ENCODE data around the gene POC1A.

POC1A gene

GRCh38 chr3:52195291-52195597 is 41.0 kb upstream of the POC1A start:
- no peaks in the 10 kb centered on the region for H3K27me3 ChIP-seq (replicated peaks; ENCODE audit: control insufficient read depth, insufficient read depth, low read length)

GRCh38 chr3:52194485-52195290 is 40.5 kb upstream of the POC1A start:
- no peak for DNase-seq (ENCODE audit: low read depth)
- Histone ChIP-seq H3K4me1 (ENCODE audit: control insufficient read depth, insufficient read depth, low read length) (peaks cover 62% of the 10 kb centered on the region), H3K9ac (ENCODE audit: low read length) (no peak overlapping the region)

More at GRCh38 chr3:52195291-52195597, 41.0 kb upstream of the POC1A start:
- Histone ChIP-seq H3K4me1 (ENCODE audit: control insufficient read depth, insufficient read depth, low read length) (peaks cover 62% of the 10 kb centered on the region), H3K4me3 (ENCODE audit: low read length) (peak overlapping the region; percentile 13), H3K9ac (ENCODE audit: low read length) (no peak overlapping the region), H3K36me3 (ENCODE audit: control insufficient read depth, insufficient read depth, low read length, severe bottlenecking) (peaks cover 5% of the 10 kb centered on the region), H3K9me3 (ENCODE audit: control insufficient read depth, low read length) (no peaks in the 10 kb centered on the region)
- DNase-seq (ENCODE audit: low read depth): no peak

GRCh38 chr3:52193065-52193464 is 38.8 kb upstream of the POC1A start:
- Histone ChIP-seq H3K9ac (ENCODE audit: low read length) (no peak overlapping the region), H3K4me3 (ENCODE audit: low read length) (no peak overlapping the region), H3K9me3 (ENCODE audit: control insufficient read depth, low read length) (no peaks in the 10 kb centered on the region), H3K27me3 (replicated peaks; ENCODE audit: control insufficient read depth, insufficient read depth, low read length) (no peaks in the 10 kb centered on the region), H3K36me3 (ENCODE audit: control insufficient read depth, insufficient read depth, low read length, severe bottlenecking) (no peaks in the 10 kb centered on the region), H3K4me1 (ENCODE audit: control insufficient read depth, insufficient read depth, low read length) (peaks cover 52% of the 10 kb centered on the region)
- DNase-seq (ENCODE audit: low read depth): peak; percentile 33

More at GRCh38 chr3:52194485-52195290, 40.5 kb upstream of the POC1A start:
- H3K9me3 ChIP-seq (ENCODE audit: control insufficient read depth, low read length): no peaks in the 10 kb centered on the region
- H3K27me3 ChIP-seq (replicated peaks; ENCODE audit: control insufficient read depth, insufficient read depth, low read length): no peaks in the 10 kb centered on the region
- peaks cover 3% of the 10 kb centered on the region for H3K36me3 ChIP-seq (ENCODE audit: control insufficient read depth, insufficient read depth, low read length, severe bottlenecking)
- no peak overlapping the region for H3K4me3 ChIP-seq (ENCODE audit: low read length)

- Histone ChIP-seq H3K9ac (ENCODE audit: low read length) (no peak overlapping the region), H3K9me3 (ENCODE audit: control insufficient read depth, low read length) (no peaks in the 10 kb centered on the region), H3K4me1 (ENCODE audit: control insufficient read depth, insufficient read depth, low read length) (peaks cover 41% of the 10 kb centered on the region), H3K27me3 (replicated peaks; ENCODE audit: control insufficient read depth, insufficient read depth, low read length) (no peaks in the 10 kb centered on the region), H3K4me3 (ENCODE audit: low read length) (no peak overlapping the region), H3K36me3 (ENCODE audit: control insufficient read depth, insufficient read depth, low read length, severe bottlenecking) (no peaks in the 10 kb centered on the region)
- DNase-seq (ENCODE audit: low read depth): no peak
Observed at GRCh38 chr3:52191663-52192062, 37.4 kb upstream of the POC1A start.

- no peaks in the 10 kb centered on the region for H3K36me3 ChIP-seq (ENCODE audit: control insufficient read depth, insufficient read depth, low read length, severe bottlenecking)
- no peak overlapping the region for H3K9ac ChIP-seq (ENCODE audit: low read length)
- H3K9me3 ChIP-seq (ENCODE audit: control insufficient read depth, low read length): no peaks in the 10 kb centered on the region
- DNase-seq (ENCODE audit: low read depth): peak; percentile 25
- H3K27me3 ChIP-seq (replicated peaks; ENCODE audit: control insufficient read depth, insufficient read depth, low read length): no peaks in the 10 kb centered on the region
- H3K4me1 ChIP-seq (ENCODE audit: control insufficient read depth, insufficient read depth, low read length): peaks cover 29% of the 10 kb centered on the region
- H3K4me3 ChIP-seq (ENCODE audit: low read length): no peak overlapping the region
Observed at GRCh38 chr3:52190294-52191074, 36.3 kb upstream of the POC1A start.

- Histone ChIP-seq H3K27me3 (replicated peaks; ENCODE audit: control insufficient read depth, insufficient read depth, low read length) (no peaks in the 10 kb centered on the region), H3K4me1 (ENCODE audit: control insufficient read depth, insufficient read depth, low read length) (peaks cover 27% of the 10 kb centered on the region), H3K9me3 (ENCODE audit: control insufficient read depth, low read length) (no peaks in the 10 kb centered on the region), H3K36me3 (ENCODE audit: control insufficient read depth, insufficient read depth, low read length, severe bottlenecking) (no peaks in the 10 kb centered on the region), H3K4me3 (ENCODE audit: low read length) (no peak overlapping the region), H3K9ac (ENCODE audit: low read length) (no peak overlapping the region)
- DNase-seq (ENCODE audit: low read depth): no peak
Observed at GRCh38 chr3:52188556-52188955, 34.3 kb upstream of the POC1A start.

GRCh38 chr3:52186729-52187128 is 32.5 kb upstream of the POC1A start:
- no peaks in the 10 kb centered on the region for H3K27me3 ChIP-seq (replicated peaks; ENCODE audit: control insufficient read depth, insufficient read depth, low read length)
- no peak overlapping the region for H3K9ac ChIP-seq (ENCODE audit: low read length)
- no peaks in the 10 kb centered on the region for H3K36me3 ChIP-seq (ENCODE audit: control insufficient read depth, insufficient read depth, low read length, severe bottlenecking)
- no peak for DNase-seq (ENCODE audit: low read depth)
- no peaks in the 10 kb centered on the region for H3K9me3 ChIP-seq (ENCODE audit: control insufficient read depth, low read length)
- H3K4me1 ChIP-seq (ENCODE audit: control insufficient read depth, insufficient read depth, low read length): peaks cover 26% of the 10 kb centered on the region
- no peak overlapping the region for H3K4me3 ChIP-seq (ENCODE audit: low read length)

GRCh38 chr3:52185837-52186236 is 31.6 kb upstream of the POC1A start:
- no peak for DNase-seq (ENCODE audit: low read depth)
- Histone ChIP-seq H3K4me3 (ENCODE audit: low read length) (no peak overlapping the region), H3K9me3 (ENCODE audit: control insufficient read depth, low read length) (no peaks in the 10 kb centered on the region), H3K36me3 (ENCODE audit: control insufficient read depth, insufficient read depth, low read length, severe bottlenecking) (no peaks in the 10 kb centered on the region), H3K9ac (ENCODE audit: low read length) (no peak overlapping the region), H3K4me1 (ENCODE audit: control insufficient read depth, insufficient read depth, low read length) (peaks cover 23% of the 10 kb centered on the region), H3K27me3 (replicated peaks; ENCODE audit: control insufficient read depth, insufficient read depth, low read length) (no peaks in the 10 kb centered on the region)

GRCh38 chr3:52185311-52185710 is 31.1 kb upstream of the POC1A start:
- no peaks in the 10 kb centered on the region for H3K36me3 ChIP-seq (ENCODE audit: control insufficient read depth, insufficient read depth, low read length, severe bottlenecking)
- H3K9ac ChIP-seq (ENCODE audit: low read length): no peak overlapping the region
- no peak for DNase-seq (ENCODE audit: low read depth)
- no peaks in the 10 kb centered on the region for H3K27me3 ChIP-seq (replicated peaks; ENCODE audit: control insufficient read depth, insufficient read depth, low read length)
- no peak overlapping the region for H3K4me3 ChIP-seq (ENCODE audit: low read length)
- no peaks in the 10 kb centered on the region for H3K9me3 ChIP-seq (ENCODE audit: control insufficient read depth, low read length)
- H3K4me1 ChIP-seq (ENCODE audit: control insufficient read depth, insufficient read depth, low read length): peaks cover 18% of the 10 kb centered on the region

- H3K27me3 ChIP-seq (replicated peaks; ENCODE audit: control insufficient read depth, insufficient read depth, low read length): no peaks in the 10 kb centered on the region
Observed at GRCh38 chr3:52184690-52185089, 30.5 kb upstream of the POC1A start.

GRCh38 chr3:52183786-52184445 is 29.7 kb upstream of the POC1A start:
- peaks cover 12% of the 10 kb centered on the region for H3K4me1 ChIP-seq (ENCODE audit: control insufficient read depth, insufficient read depth, low read length)
- no peaks in the 10 kb centered on the region for H3K9me3 ChIP-seq (ENCODE audit: control insufficient read depth, low read length)
- H3K36me3 ChIP-seq (ENCODE audit: control insufficient read depth, insufficient read depth, low read length, severe bottlenecking): no peaks in the 10 kb centered on the region
- no peak overlapping the region for H3K9ac ChIP-seq (ENCODE audit: low read length)
- no peak for DNase-seq (ENCODE audit: low read depth)
- H3K4me3 ChIP-seq (ENCODE audit: low read length): no peak overlapping the region
- no peaks in the 10 kb centered on the region for H3K27me3 ChIP-seq (replicated peaks; ENCODE audit: control insufficient read depth, insufficient read depth, low read length)

More at GRCh38 chr3:52184690-52185089, 30.5 kb upstream of the POC1A start:
- Histone ChIP-seq H3K4me3 (ENCODE audit: low read length) (no peak overlapping the region), H3K36me3 (ENCODE audit: control insufficient read depth, insufficient read depth, low read length, severe bottlenecking) (no peaks in the 10 kb centered on the region), H3K9me3 (ENCODE audit: control insufficient read depth, low read length) (no peaks in the 10 kb centered on the region), H3K4me1 (ENCODE audit: control insufficient read depth, insufficient read depth, low read length) (peaks cover 13% of the 10 kb centered on the region), H3K9ac (ENCODE audit: low read length) (no peak overlapping the region)
- DNase-seq (ENCODE audit: low read depth): no peak
